Measurements from ENCODE around the gene RXFP2.

The RXFP2 gene

DNA sequence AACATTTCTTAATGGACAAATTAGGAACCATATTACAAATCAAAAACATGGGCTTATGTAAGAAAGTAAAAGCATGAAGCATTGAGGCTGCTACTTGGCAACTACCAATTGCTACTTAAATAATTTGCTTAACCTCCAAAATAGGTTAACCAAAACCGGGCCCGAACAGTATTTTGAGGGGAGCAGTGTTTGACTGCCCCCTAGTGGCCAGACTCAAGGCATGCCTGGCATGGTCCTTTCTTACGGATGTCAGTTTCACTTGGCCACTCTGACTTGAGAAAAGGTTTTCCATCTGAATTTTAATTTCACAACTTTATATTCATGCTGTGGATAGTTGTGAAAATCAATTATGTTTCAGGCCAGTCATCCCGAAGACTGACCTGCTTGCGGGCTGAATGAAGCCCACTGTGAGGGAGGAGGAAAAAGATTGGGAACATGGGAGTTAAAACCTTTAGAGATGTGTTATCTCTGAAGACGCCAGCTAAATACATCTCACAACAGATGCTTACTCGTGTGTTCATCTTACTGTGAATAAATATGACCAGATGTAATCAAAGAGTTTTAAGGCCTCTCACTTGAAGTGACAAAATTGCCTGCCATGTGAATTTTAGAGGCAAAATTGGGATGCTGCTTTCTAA lies 2.9 kb downstream of the RXFP2 start:
- TF ChIP-seq EZH2phosphoT487 (IDR thresholded peaks at IDR 0.05; ENCODE audit: low read depth), result no peak
- peak; percentile 99 for TF ChIP-seq CTCF (IDR thresholded peaks at IDR 0.05; ENCODE audit: low read depth, low read length)
- Histone ChIP-seq H3K4me3 (ENCODE audit: low read length) (peak overlapping the region; percentile 82), H3K79me2 (ENCODE audit: low read length) (peaks cover 63% of the 10 kb centered on the region), H3K36me3 (replicated peaks; ENCODE audit: low read depth, low read length) (peaks cover 17% of the 10 kb centered on the region), H2AFZ (ENCODE audit: low read depth, low read length) (peak overlapping the region; percentile 87), H4K20me1 (ENCODE audit: insufficient read depth, low read length) (no peaks in the 10 kb centered on the region), H3K9me3 (ENCODE audit: insufficient read depth, low read length) (no peaks in the 10 kb centered on the region), H3K27me3 (ENCODE audit: low read depth, low read length) (no peaks in the 10 kb centered on the region), H3K9ac (ENCODE audit: low read length) (peak overlapping the region; percentile 80), H3K4me2 (ENCODE audit: low read length) (peak overlapping the region; percentile 81), H3K27ac (ENCODE audit: low read length) (peak overlapping the region; percentile 78), H3K4me1 (ENCODE audit: low read length) (peaks cover 42% of the 10 kb centered on the region)

DNA sequence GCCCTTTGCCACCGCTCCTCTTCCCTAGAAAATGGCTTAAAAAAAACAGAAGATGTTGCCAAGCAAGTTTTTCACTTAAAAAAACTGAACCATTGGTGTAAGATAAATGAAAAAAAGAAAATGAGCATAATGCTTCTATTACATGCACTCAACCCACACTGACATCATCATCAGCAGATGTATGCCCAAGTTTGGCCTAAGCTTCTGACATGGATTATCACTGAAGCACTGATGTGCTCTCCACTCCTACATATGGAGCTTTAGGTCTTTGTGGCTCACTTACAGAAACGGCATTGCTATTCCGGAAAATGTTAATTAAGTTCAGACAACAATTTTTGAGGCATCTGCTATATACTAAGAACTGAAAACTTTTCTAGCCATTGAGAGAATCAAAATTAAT lies 8.0 kb downstream of the RXFP2 start:
- Histone ChIP-seq H3K27me3 (ENCODE audit: low read depth, low read length) (no peaks in the 10 kb centered on the region; the same call in 1 of the 2 replicates), H3K9ac (ENCODE audit: low read length) (no peak overlapping the region)
- TF ChIP-seq CTCF (IDR thresholded peaks at IDR 0.05; ENCODE audit: low read depth, low read length) (no peak), EZH2phosphoT487 (IDR thresholded peaks at IDR 0.05; ENCODE audit: low read depth) (no peak)

DNA sequence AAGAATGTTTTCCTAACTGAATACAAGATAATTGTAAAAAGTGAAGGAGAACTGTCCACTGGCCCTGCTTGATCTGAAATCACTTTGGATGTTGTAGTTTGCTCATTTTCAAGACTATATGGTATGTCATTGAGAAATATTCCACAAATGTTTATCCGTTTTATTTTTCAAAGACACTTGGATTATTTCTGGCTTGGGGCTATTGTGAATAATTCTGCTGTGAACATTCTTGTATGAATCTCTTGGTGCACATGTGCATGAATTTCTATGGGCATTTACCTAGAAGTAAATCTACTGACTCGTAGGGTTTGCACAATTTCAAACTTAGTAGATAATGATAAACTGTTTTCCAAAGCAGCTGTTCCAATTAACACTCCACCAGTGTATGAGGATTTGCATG lies 8.6 kb downstream of the RXFP2 start:
- peaks cover 5% of the 10 kb centered on the region for H3K4me1 ChIP-seq (ENCODE audit: low read length)
- no peaks in the 10 kb centered on the region; the same call in 1 of the 2 replicates for H3K27me3 ChIP-seq (ENCODE audit: low read depth, low read length)
- no peaks in the 10 kb centered on the region for H4K20me1 ChIP-seq (ENCODE audit: insufficient read depth, low read length)
- no peak overlapping the region for H3K4me2 ChIP-seq (ENCODE audit: low read length)
- no peak overlapping the region for H3K4me3 ChIP-seq (ENCODE audit: low read length)
- peaks cover 9% of the 10 kb centered on the region for H3K36me3 ChIP-seq (replicated peaks; ENCODE audit: low read depth, low read length)
- H2AFZ ChIP-seq (ENCODE audit: low read depth, low read length), result no peak overlapping the region
- H3K27ac ChIP-seq (ENCODE audit: low read length), result no peak overlapping the region
- H3K9ac ChIP-seq (ENCODE audit: low read length), result no peak overlapping the region
- peaks cover 17% of the 10 kb centered on the region for H3K79me2 ChIP-seq (ENCODE audit: low read length)
- H3K9me3 ChIP-seq (ENCODE audit: insufficient read depth, low read length), result no peaks in the 10 kb centered on the region
- TF ChIP-seq EZH2phosphoT487 (IDR thresholded peaks at IDR 0.05; ENCODE audit: low read depth) (no peak), CTCF (IDR thresholded peaks at IDR 0.05; ENCODE audit: low read depth, low read length) (no peak)

More for the DNA sequence above, 8.0 kb downstream of the RXFP2 start:
- Histone ChIP-seq H3K79me2 (ENCODE audit: low read length) (peaks cover 23% of the 10 kb centered on the region), H3K9me3 (ENCODE audit: insufficient read depth, low read length) (no peaks in the 10 kb centered on the region), H3K4me1 (ENCODE audit: low read length) (peaks cover 11% of the 10 kb centered on the region), H2AFZ (ENCODE audit: low read depth, low read length) (no peak overlapping the region), H3K4me2 (ENCODE audit: low read length) (no peak overlapping the region), H3K27ac (ENCODE audit: low read length) (no peak overlapping the region), H4K20me1 (ENCODE audit: insufficient read depth, low read length) (no peaks in the 10 kb centered on the region), H3K36me3 (replicated peaks; ENCODE audit: low read depth, low read length) (peaks cover 9% of the 10 kb centered on the region), H3K4me3 (ENCODE audit: low read length) (no peak overlapping the region)

GRCh38 chr13:31749929-31750328 lies 10.6 kb downstream of the RXFP2 start:
- H3K36me3 ChIP-seq (replicated peaks; ENCODE audit: low read depth, low read length), result peaks cover 2% of the 10 kb centered on the region
- H3K9me3 ChIP-seq (ENCODE audit: insufficient read depth, low read length), result no peaks in the 10 kb centered on the region
- H2AFZ ChIP-seq (ENCODE audit: low read depth, low read length), result no peak overlapping the region
- no peaks in the 10 kb centered on the region for H4K20me1 ChIP-seq (ENCODE audit: insufficient read depth, low read length)
- H3K4me1 ChIP-seq (ENCODE audit: low read length), result no peaks in the 10 kb centered on the region
- 0 out of 2 replicates have a peak, but pooled peaks cover 3% of the 10 kb centered on the region for H3K79me2 ChIP-seq (ENCODE audit: low read length)
- H3K4me3 ChIP-seq (ENCODE audit: low read length), result no peak overlapping the region
- no peak overlapping the region for H3K9ac ChIP-seq (ENCODE audit: low read length)
- H3K4me2 ChIP-seq (ENCODE audit: low read length), result no peak overlapping the region
- peaks cover 2% of the 10 kb centered on the region; the same call in 1 of the 2 replicates for H3K27me3 ChIP-seq (ENCODE audit: low read depth, low read length)
- TF ChIP-seq EZH2phosphoT487 (IDR thresholded peaks at IDR 0.05; ENCODE audit: low read depth), result no peak
- no peak for TF ChIP-seq CTCF (IDR thresholded peaks at IDR 0.05; ENCODE audit: low read depth, low read length)
- no peak overlapping the region for H3K27ac ChIP-seq (ENCODE audit: low read length)

Data from OCI-LY3 (cell line).